GM19328 (cell line): ENCODE results near the gene MACO1.
"Not testable (repeated sequence)": the region's sequence is repeated elsewhere in the genome, so short reads cannot be mapped to it uniquely, and the experiment has no call there.

Experiments used
- ATAC-seq: cut with Tn5 transposase; IDR thresholded peaks from one replicate; pipeline ENCODE4 v1.9.1; 2021; ENCODE audit warnings: mild to moderate bottlenecking, moderate library complexity; ENCODE audit not compliant: unreplicated experiment

Gene MACO1

GRCh38 chr1:25485536-25486411 lies 55.1 kb downstream of the MACO1 start:
- no peak for ATAC-seq

GRCh38 chr1:25486602-25487001 lies 55.9 kb downstream of the MACO1 start:
- ATAC-seq = no peak

- no peak for ATAC-seq
Observed at GRCh38 chr1:25487628-25488027, 56.9 kb downstream of the MACO1 start.

GRCh38 chr1:25492323-25492722 lies 61.6 kb downstream of the MACO1 start:
- ATAC-seq = no peak

- no peak for ATAC-seq
Observed at GRCh38 chr1:25494952-25495351, 64.3 kb downstream of the MACO1 start.

GRCh38 chr1:25500694-25501093 lies 70.0 kb downstream of the MACO1 start:
- ATAC-seq = no peak

GRCh38 chr1:25501235-25502058 lies 70.8 kb downstream of the MACO1 start:
- ATAC-seq = no peak

- no peak for ATAC-seq
Observed at GRCh38 chr1:25502957-25503356, 72.3 kb downstream of the MACO1 start.

- no peak for ATAC-seq
Observed at GRCh38 chr1:25503551-25504426, 73.1 kb downstream of the MACO1 start.

GRCh38 chr1:25504706-25505595 lies 74.3 kb downstream of the MACO1 start:
- no peak for ATAC-seq

- ATAC-seq = no peak
Observed at GRCh38 chr1:25505656-25506385, 75.1 kb downstream of the MACO1 start.

- ATAC-seq = not testable (repeated sequence)
Observed at GRCh38 chr1:25506566-25507463, 76.1 kb downstream of the MACO1 start.

GRCh38 chr1:25513666-25514065 lies 83.0 kb downstream of the MACO1 start:
- ATAC-seq = no peak

GRCh38 chr1:25515033-25515432 lies 84.3 kb downstream of the MACO1 start:
- ATAC-seq = no peak

GRCh38 chr1:25516686-25517085 lies 86.0 kb downstream of the MACO1 start:
- no peak for ATAC-seq

GRCh38 chr1:25517476-25518394 lies 87.0 kb downstream of the MACO1 start:
- ATAC-seq = no peak

- no peak for ATAC-seq
Observed at GRCh38 chr1:25519624-25520023, 88.9 kb downstream of the MACO1 start.
